ENCODE measurements around the gene CTNNAL1.
"Not testable (repeated sequence)": the region's sequence is repeated elsewhere in the genome, so short reads cannot be mapped to it uniquely, and the experiment has no call there.

CTNNAL1 gene

GRCh38 chr9:109012876-109013678 lies at the start of gene CTNNAL1:
CTNNAL1 (minus strand) TSS chr9:109013499; CDS start chr9:109013442, 57 bp downstream.
- DNase-seq (ENCODE audit: low read depth), result no peak

GRCh38 chr9:109062543-109062942 lies 49.2 kb upstream of the CTNNAL1 start:
- DNase-seq (ENCODE audit: low read depth), result no peak

- no peak for DNase-seq (ENCODE audit: low read depth)
These were observed 46.9 kb upstream of the CTNNAL1 start for GRCh38 chr9:109060191-109060590.

GRCh38 chr9:109053121-109053520 lies 39.8 kb upstream of the CTNNAL1 start:
- DNase-seq (ENCODE audit: low read depth), result not testable (repeated sequence)

GRCh38 chr9:109052416-109052815 lies 39.1 kb upstream of the CTNNAL1 start:
- no peak for DNase-seq (ENCODE audit: low read depth)

- no peak for DNase-seq (ENCODE audit: low read depth)
These were observed 38.4 kb upstream of the CTNNAL1 start for GRCh38 chr9:109051733-109052132.

- no peak for DNase-seq (ENCODE audit: low read depth)
These were observed 37.1 kb upstream of the CTNNAL1 start for GRCh38 chr9:109050444-109050843.

- no peak for DNase-seq (ENCODE audit: low read depth)
These were observed 35.5 kb upstream of the CTNNAL1 start for GRCh38 chr9:109048822-109049221.

GRCh38 chr9:109047259-109047658 lies 34.0 kb upstream of the CTNNAL1 start:
- no peak for DNase-seq (ENCODE audit: low read depth)

- no peak for DNase-seq (ENCODE audit: low read depth)
These were observed 33.0 kb upstream of the CTNNAL1 start for GRCh38 chr9:109046346-109046745.

- DNase-seq (ENCODE audit: low read depth), result no peak
These were observed 30.3 kb upstream of the CTNNAL1 start for GRCh38 chr9:109043578-109043977.

- no peak for DNase-seq (ENCODE audit: low read depth)
These were observed 27.3 kb upstream of the CTNNAL1 start for GRCh38 chr9:109040571-109040970.

GRCh38 chr9:109039539-109039938 lies 26.2 kb upstream of the CTNNAL1 start:
- DNase-seq (ENCODE audit: low read depth), result no peak

- DNase-seq (ENCODE audit: low read depth), result no peak
These were observed 24.8 kb upstream of the CTNNAL1 start for GRCh38 chr9:109037946-109038715.

GRCh38 chr9:109036744-109037680 lies 23.7 kb upstream of the CTNNAL1 start:
- DNase-seq (ENCODE audit: low read depth), result no peak

GRCh38 chr9:109035684-109036423 lies 22.6 kb upstream of the CTNNAL1 start:
- no peak for DNase-seq (ENCODE audit: low read depth)

- no peak for DNase-seq (ENCODE audit: low read depth)
These were observed 20.8 kb upstream of the CTNNAL1 start for GRCh38 chr9:109033941-109034700.

- DNase-seq (ENCODE audit: low read depth), result no peak
These were observed 17.9 kb upstream of the CTNNAL1 start for GRCh38 chr9:109031241-109031640.

- DNase-seq (ENCODE audit: low read depth), result no peak
These were observed 17.1 kb upstream of the CTNNAL1 start for GRCh38 chr9:109030426-109030825.

GRCh38 chr9:109028457-109028856 lies 15.2 kb upstream of the CTNNAL1 start:
- no peak for DNase-seq (ENCODE audit: low read depth)

GRCh38 chr9:109027176-109027575 lies 13.9 kb upstream of the CTNNAL1 start:
- no peak for DNase-seq (ENCODE audit: low read depth)

Data from stimulated activated CD8-positive, alpha-beta memory T cell treated with anti-CD3 and anti-CD28 coated beads, Interleukin-7, amount 100 ng/mL, for 24 hours (primary cell).